NCI-H345 treated with DMSO at 0.1 percent for 48 hours (cell line): Measurements from ENCODE around the gene FADS2.

Experiments
- DNase-seq: peaks from one replicate; lab custom pipeline; 2025; ENCODE audit not compliant: unreplicated experiment; lab: John Stamatoyannopoulos, UW

Gene FADS2

DNA sequence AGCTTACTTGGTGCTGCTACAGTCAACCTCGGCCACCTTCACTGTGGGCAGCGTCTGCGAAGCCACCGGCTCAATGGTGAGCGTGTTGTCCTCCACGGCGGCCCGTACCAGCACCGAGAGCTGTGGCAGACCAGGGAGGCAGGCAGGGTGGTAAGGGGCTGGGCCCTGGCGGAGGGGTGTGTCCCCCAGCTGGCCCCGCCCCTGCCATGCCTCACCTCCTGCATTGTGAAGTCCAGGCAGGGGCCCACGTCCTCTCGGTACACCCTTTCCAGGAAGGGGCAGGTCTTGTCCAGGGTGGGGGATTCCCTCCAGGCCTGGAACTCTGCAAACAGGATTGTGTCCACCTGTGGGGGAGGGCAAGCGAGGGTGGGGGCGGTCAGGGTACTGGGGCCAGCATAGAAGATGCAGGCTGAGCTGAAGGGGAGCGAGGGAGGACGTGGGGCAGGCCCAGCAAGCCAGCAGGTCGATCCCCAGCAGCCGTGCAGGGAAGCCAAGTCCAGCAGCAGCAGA is 76.5 kb downstream of the FADS2 start:
- DNase-seq, result no peak

DNA sequence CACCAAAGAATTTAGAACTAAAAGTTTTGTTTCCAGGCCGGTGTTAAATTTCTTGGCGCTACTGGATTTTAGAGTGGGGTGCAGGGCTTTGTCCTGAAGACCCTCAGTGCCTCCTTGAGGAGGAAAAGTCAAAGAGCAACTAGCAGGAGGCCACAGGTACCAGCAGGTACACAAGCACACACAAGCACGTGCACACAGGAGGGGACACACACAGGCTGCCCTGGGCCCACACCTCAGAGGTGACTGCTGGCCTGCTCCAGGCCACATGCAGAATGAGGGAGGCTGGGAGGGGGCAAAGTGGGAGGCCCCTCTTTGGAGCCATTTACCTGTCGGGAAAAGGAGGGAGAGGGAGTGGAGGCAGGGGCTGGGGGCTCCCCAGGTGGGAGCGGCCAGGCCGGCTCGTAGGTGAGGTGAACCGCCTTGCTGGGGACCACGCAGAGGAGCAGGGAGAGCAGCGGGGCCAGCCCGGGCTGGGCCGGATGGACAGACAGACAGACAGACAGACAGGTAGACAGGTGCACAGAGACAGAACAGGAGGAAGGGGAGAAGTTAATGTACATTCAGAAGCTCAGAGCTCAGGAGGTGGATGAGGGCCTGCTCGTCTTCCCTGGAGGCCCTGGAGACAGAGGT is 77.1 kb downstream of the FADS2 start:
- no peak for DNase-seq

DNA sequence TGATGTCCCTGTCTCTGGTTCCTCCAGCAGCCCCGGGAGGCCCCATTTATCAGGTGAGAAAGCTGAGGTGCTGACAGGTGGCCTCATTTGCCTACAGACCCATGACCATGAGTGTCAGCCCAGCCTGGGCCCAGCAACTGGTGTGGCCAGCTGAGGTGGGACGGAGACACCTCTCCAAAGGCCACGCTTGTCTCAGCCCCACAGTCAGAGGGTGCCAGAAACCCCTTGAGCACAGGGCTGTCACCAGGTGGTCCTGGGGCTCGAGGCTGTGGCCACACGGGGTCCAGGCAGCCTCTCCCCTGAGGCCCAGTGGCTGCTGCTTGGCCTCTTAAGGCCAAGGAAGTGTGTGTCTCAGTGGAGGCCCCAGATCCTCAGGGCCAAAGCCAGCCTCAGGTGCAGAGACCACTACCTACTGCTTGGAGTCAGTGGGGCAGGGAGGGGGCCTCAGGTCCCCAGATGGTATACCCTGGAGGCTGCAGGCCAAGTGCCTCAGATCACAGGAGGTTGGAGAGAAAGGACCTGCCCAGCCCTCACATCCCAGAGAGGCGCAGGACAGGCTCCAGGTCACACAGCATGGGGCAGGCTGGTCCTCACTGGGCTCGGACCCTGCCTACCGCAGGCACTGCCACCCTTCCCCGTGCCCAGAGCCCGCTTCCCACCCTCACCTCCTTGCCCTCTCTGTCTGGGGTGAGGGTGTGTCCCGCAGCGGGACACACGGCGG is 77.9 kb downstream of the FADS2 start:
- no peak for DNase-seq

DNA sequence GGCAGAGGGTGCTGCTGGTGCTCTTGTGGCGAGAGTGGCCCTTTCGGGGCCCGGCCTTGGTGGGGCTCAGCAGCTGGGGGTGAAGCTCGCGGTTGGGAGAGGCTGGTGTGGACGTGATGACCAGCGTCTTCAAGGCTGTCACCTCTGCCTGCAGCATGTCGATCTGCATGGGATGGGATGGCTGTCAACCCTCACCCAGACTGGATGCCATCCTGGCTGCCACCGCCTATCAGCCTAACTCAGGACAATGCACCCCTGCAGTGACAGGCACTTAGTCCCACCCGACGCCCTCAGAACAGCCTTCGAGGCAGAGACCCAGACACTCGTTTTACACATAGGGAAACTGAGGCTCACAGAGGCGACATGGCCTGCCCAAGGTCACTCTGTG is 78.4 kb downstream of the FADS2 start:
- no peak for DNase-seq

DNA sequence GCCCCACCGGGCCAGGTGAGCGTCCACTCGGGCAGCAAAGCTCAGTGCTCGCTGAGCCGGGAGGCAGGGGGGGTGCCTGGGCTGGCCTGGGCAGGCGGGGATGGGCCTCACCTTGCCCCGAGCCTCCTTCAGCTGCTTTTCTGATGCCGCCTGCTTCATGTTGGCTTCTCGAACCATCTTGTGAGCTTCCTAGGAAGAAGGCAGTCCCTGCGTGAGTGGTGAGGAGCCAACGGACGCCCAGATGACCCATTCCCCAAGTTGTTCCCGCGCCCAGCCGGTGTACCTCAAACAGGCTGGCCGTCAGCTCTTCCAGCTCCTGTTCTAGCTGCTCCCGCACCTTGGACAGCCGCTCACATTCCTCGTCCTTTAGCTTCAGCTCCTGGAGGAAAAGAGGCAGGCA is 79.2 kb downstream of the FADS2 start:
- no peak for DNase-seq

DNA sequence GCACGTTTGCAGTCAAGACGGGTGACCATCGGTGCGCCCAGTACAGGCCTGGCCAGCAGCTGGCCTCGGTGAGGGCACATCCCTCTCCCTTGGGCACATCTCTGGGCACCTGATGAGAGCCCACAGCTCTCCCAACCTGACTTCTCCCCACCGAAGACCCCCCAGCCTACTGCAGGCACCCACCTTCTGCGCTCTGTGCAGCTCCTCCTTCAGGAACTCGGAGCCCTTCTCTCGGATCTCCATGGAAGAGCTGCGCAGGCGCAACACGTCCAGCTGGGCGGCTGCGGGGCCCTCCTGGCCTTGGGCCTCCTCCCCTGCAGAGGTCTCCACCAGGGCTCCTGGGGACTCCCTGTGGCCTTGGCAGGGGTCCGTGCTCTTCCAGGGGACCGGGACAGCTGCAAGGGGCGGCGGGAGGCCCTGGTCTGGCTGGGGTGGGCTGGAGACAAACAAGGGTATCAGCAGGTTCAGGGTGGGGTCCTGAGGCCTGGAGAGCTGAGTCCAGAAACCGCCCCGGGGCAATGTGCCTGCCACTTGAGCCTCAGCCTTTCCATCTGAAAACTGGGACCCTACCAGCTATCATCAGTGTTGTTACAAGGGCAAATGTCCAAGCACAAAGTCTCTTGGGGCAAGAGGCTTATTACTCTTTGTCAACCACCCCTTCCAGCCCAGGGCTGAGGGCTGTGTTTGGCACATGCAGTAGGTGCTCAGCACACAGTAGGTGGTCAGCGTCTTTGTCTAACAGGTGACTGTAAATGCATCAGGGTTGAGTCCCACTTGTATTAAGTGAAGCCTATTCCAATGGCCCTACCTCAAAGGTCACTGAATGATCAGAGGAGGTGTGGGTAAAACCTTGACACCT is 80.0 kb downstream of the FADS2 start:
- DNase-seq, result no peak

DNA sequence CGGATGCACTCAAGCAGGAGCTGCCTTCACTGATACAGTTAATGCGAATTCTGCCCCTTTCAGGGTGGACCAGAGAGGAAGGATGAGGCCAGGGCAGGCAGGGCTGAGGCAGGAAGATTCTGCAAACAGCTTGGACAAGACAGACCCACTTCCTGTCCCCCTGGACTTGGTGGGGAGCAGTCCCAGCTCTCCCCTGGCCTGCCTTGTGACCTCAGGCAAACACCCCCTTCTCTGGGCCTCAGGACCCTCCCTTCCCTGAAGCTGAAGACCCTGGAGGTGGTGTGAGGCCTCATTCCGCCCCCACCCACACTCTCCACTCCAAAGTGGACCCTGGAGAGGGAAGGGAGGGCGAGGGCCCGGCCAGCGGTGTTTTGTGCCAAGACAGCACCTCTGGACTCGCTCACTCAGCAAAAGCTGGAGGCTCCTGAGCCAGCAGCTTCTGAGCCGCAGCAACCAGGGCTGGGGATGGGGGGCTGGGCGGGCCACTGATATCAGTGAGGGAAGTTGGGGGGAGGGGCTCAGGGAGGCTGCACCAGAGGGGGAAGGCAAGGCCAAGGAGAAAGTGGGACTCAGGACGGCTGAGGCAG is 80.7 kb downstream of the FADS2 start:
- DNase-seq, result no peak

DNA sequence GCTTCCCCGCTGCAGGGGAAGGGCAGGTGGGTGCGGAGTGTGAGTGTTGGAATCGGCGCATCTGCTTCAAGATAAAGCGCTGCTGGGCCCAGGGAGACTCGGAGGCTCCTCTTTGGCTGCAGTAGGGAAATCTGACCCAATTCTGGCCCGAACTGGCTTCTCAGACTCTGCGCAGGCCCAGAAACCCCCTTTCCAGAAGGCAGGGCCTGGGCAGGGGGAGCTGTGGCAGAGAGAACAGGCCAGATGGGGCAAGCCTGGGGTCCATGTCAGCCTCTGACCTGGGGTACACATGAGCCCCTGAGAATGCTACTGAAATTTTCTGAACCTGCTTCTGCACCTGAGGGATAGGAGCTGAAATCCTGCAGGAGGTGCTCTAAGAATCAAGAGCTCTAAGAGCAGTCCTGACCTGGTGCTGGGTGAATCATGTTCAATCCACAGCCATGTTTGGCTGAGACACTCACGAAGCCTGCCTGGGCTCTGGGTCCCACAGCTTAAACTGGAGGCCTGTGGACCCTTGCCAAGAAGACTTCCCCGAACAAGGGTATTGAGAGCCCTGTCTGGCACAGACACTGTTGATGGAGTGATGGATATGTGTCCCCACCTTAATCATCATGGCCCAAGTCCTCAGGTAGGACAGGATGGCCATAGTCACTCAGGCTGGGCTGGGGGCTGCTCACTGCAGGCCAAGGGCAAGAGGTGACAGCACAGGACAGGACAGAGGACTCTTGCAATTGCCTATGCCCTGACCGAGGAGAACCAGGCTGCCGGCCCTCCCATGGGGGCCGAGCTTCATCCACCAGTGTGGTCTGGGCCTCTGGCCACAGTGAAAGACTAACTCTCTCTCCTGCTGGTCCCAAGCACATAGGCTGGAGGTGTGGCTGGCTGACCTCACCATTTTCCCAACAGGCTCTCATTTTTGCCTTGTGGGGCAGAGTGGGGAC is 82.4 kb downstream of the FADS2 start:
- no peak for DNase-seq

DNA sequence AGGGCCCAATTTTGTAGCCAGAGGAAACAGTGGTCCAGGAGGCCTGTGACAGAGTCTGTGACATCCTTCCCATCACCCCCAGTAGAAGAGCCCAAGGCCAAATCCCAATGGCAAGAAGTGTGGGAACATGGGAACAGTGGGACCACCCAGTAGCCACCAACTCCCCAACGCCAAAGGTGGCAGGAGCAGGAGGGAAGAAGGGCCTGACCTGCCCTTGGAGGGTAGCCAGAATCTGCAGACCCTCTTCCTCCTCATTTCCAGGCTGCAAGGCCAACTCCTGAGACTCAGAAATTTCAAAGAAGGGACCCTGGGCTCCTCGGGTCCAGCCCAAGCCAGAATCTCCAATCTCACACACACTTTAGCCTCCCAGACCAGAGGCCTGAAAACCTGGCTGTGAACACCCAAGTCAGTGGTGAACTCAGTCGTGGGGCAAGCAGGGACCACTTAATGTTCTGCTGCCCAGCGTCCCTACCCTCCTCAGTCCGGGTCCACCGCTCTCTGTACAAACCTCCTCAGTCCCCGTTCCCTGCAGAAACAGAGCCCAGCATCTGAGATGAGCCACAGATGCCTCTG is 83.1 kb downstream of the FADS2 start:
- no peak for DNase-seq

DNA sequence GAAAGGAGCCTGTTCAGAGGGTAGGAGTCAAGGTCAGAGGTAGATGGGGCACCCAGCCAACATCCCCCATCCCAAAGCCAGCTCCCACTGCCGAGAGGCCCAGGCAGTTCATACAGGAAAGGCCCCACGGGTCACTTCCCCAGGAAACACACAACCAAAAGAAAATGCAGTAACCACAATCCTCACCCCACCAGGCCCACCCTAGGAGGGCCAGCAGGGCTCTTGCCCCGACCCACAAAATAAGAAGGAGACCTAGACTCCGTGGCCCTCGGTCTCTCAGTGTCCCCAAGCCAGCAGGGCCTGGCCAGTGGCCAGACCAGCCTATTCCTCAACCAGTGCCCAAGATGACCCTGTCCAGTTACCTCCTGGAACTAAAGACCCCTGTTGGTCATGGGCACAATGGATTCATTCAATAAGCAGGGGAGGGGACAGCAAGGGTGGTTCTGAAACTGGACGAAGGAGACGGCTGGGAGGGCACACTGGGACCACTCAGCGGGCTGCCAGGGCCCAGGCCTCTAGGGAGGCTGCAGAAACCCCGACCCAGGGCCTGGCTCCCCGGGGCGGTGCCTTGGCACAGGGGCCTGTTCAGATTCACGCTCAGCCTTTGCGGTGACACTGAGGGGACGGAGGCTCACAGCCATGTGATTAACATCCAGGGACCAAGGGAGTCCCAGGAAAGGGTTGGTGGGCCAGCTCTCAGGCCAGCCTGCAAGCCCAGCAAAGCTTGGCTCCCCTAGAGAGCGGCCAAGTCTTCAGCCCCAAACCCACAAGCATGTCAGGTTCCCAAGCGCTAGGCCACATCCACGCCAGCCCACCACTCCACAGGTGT is 83.8 kb downstream of the FADS2 start:
- no peak for DNase-seq

DNA sequence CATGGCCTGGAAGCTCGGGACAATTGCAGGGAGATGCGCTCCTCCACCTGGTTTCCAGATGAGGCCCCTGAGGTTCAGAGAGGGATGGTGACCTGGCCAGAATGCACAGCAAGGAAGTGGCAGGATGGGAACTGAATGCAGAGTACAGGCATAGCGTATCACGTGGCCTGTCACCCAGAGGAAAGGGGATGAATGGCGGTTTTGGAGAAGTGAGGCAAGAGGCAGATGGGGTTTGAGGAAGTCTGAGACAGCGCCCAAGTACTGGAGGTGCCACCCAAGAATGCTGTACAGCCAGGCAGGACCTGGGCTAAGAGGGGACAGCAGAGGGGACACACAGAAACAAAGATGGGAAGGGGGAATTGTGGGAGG is 84.4 kb downstream of the FADS2 start:
- DNase-seq, result no peak

DNA sequence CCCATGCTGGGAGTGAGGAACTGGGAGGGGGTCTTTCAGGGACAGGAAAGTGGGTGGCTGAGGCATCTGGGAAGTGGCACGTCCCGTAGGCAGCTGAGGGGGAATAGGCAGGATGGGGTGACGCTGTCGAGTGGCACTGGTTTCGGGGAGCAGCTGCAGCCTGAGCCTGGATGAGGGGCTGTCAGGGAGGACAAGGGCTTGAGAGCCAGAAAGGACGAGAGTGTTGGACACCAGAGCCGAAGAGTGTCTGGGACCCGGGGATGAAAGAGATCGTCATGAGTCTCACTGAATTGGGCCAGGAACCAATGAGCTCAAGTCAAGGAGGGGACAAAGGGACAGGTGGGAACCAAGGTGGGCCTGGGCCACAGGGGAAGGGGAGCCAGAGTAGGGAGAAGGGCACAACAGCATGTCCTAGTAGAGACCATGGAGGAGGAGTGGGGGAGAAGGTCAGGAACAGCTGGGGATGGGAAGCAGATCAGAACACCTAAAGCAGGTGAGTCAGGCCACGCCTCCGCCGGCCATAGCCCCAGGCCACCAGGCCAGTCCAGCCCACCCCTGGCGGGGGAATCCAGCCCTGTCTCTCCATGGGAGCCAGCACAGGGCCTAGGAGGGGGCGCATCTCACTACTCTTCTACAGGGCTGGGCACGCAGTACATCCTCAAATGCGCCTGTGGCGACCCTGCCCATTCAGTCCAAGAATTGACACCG is 85.0 kb downstream of the FADS2 start:
- no peak for DNase-seq

DNA sequence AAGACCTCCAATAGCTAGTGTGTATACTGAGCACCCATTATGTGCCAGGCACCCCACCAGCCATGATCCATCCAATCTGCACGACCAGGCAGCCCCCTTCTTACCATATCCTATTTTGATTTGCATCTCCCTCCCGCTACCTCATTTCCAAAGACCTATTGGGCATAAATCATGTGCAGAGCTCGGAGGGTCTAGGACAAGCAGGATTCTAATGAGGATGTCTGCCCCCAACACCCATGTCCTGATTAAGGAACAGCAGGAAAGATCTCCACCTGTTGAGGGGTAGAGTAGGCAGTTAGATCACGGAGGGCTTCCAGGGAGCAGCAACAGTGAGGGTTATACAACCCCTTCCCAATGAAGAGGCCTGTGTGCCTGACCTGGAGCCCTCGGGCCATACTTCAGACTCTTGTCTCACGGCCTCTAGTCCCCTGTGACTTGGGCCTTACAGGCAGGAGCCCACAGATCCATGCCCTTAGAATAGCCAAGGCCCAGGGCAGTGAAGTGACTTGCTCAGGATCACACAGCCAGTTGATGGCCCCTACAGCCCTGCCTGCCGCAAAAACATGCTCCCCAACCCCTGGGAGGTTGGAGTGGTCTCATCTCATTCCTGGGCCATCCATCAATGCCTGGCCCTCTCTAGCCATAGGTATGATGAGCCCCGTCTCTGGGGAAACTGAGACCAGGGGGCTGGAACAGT is 85.7 kb downstream of the FADS2 start:
- DNase-seq, result no peak

DNA sequence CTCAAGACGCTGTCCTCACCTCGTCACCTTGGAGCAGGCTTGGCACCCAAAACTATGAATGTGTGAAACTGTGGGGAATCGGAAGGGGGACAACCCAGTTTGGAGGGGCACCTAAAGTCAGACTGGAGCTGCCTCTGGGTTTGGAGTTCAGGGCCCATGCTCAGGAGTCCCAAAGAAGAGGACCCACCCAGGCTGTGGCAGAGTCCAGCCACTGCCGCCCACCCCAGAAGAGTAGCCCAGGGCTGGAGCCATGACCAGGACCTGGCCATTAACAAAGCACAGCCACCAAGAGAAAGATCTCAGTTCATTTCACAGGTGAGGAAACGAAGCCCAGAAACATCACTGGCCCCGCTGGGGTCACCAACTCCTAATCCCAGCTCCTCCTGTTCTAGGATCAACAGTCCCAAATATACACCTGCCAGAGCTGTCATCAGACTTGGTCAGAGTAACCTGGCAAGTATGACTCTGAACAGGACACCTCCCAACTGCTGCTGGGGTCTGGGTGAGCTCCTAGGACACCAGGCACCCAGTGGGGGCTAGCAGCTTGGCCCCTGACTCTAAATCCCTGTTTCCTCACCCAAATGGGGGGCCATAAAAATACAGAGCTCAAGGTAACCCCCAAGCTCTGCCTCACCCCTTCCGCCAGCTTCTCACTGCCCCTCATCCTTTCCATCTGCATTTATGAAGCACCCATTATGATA is 86.5 kb downstream of the FADS2 start:
- no peak for DNase-seq

DNA sequence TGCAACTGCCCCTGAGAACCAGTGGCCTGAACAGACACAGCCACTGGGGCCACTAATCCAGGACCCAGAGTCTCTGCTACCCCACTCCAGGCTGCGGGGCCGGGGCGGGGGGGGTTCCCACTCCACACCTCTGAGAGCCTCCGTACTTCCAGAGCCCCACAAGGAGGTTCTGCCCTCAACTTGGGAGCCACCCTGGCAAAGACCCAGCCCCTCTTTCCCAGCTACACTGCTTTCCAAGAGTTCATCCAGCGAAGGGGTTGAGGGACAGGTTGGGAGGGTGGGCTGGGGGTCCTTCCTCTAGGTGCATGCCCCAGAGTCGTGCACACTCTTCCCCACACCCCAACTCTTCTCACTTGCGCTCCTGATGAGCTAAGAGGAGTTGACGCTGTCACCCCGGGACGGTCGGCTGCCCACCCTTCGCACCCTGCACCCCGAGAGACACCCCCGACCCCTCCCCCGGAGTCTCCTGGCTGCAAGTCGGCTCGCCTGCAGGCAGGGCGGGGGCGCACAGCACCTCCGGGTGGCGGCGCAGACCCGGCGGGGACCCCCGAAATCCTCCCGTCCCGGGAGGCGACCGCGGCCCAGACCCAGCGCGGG is 88.7 kb downstream of the FADS2 start:
- DNase-seq, result no peak
